GM12872 (cell line): ENCODE measurements around the gene RXRA.

ENCODE experiments used
- CTCF ChIP-seq: IDR thresholded peaks from 3 replicates; pipeline ENCODE4 v1.5.1; 2011; ENCODE audit warnings: low read depth, mild to moderate bottlenecking, low read length, moderate library complexity; ENCODE audit not compliant: insufficient read depth

RXRA gene

DNA sequence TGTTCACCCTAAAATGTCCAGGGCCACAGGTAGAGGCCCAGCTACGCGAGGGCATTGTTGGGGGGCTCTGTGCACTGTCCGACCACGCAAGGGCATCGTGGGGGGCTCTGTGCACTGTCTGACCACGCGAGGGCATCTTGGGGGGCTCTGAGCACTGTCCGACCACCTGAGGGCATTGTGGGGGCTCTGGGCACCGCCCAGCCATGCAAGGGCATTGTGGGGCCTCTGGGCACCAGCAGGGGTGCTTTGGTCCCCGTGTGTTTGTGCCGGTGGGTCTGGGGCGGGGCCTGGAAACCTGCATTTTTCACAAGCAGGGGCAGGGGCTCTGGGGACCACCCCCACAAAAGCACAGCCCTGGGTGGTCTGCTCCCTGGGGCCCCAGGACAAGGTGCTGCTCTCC, 41.5 kb upstream of the RXRA start:
- TF ChIP-seq CTCF: no peak

- no peak for TF ChIP-seq CTCF
Observed at GRCh38 chr9:134285215-134285845, 40.9 kb upstream of the RXRA start.

DNA sequence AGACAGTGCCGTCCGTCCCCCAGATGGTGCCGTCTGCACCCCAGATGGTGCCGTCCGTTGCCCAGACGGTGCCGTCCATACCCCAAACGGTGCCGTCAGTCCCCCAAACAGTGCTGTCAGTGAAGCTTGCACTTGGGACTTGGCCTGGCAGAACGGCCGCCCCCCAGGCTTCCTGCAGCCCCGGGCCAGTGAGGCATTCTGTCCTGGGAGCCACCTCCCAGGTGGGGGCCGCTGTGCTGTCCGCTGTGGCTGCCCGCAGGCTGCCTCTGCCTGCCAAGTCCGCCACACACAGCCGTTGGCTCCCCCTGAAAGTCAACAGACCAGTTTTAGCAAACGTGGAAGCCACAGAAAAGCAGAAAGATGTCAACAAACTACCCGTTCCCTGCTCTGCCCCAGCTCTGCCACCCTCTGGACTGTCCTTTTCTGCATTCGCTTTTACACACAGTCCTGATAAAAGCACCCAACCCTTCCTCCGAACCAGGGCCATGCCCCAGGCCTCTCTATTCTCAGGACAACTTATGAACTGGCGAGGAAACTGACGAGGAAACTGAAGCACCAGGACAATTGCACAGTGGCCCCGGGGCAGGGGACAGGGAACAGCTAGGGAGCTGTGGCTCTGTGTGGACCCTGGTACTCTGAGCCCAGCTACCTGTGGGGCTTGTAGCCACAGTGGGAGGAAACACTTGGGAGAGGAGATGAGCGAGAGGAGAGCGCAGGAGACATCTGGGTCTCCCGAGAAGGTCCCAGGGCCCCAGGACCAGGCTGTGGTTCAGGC, 39.6 kb upstream of the RXRA start:
- no peak for TF ChIP-seq CTCF

GRCh38 chr9:134287591-134288491, 38.4 kb upstream of the RXRA start:
- no peak for TF ChIP-seq CTCF

DNA sequence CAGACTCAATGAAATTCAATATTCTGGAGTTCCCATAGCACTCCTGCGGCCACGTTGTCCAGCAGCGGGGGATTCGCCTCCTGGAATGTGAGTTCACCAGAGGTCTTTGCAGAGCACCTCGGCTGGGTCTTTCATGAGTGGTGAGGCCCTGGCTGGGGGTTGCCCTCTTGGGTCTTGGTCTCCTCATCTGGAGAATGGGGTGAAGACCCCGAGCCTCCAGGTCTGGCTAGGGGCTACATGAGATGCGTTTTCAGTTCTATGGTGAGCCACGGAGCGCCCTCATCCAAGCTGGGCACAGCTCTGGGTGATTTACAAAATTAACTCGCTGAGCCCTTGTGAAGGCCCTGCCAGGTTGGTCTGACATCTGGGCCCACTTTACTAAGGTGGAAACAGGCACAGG, 37.5 kb upstream of the RXRA start:
- TF ChIP-seq CTCF: no peak

DNA sequence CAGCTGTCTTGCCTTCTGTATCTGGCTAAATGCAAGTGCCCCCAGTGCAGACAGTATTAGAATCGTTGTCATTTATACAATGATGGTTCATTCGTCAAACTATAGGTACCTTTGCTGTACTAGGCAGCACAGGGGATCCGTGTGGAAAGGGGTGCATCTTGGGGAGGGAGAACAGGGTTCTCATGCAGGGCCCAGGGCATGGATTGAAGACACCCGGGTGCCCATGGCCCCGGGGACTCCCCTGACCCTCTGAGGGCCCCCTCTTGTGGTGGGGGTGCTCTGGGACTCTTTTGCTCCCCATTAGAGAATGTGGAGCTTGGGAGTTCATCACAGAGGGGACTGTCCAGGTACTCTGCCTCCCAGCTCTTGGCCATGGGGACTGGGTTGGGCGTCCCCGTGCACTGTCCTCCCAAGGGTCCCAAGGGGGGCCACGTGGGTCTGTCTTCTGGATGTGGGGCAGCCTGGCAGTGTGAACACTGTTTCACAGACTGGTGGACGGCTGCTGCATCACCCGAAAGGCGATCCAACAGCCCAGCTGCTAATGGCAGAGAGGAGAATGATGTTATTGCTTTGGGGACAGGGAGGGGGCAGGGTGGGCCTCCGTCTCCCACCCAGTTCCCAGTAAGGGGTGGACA, 36.9 kb upstream of the RXRA start:
- TF ChIP-seq CTCF: no peak
